Peyer's patch (tissue), 4 donors: ENCODE data around the gene ABR. TPM values are rescaled to one million over a fixed set of nuclear protein-coding genes. Genes with fewer than 3 reads are reported as not detected.
A peak's percentile ranks its signal among the peaks of the same experiment; 100 is the strongest.
"Not testable (repeated sequence)": the region's sequence is repeated elsewhere in the genome, so short reads cannot be mapped to it uniquely, and the experiment has no call there.

Experiments
- DNase-seq, 3 donors: peaks; one replicate each; pipeline ENCODE4 v3.0.0-alpha.2; 2017 to 2019
- H3K27ac ChIP-seq, 4 donors: fragments of 200-600 bp; sonication (generic); one replicate each; pipeline ENCODE4 v1.5.1; 2016 to 2019
- H3K27me3 ChIP-seq, 2 donors: fragments of 200-600 bp; sonication (generic); one replicate each; pipeline ENCODE4 v1.5.1; 2019
- H3K36me3 ChIP-seq, 3 donors: fragments of 200-600 bp; sonication (generic); one replicate each; pipeline ENCODE4 v1.5.1; 2016 to 2019
- H3K4me1 ChIP-seq, 4 donors: fragments of 200-600 bp; sonication (generic); one replicate each; pipeline ENCODE4 v1.5.1; 2016 to 2019
- H3K4me3 ChIP-seq, 4 donors: fragments of 200-600 bp; sonication (generic); 1 replicate in 3 of 4; 2 replicates in 1 of 4; pipeline ENCODE4 v1.5.1; 2016 to 2019; ENCODE audit warnings: mild to moderate bottlenecking in 1 of 4
- H3K9me3 ChIP-seq, 4 donors: fragments of 200-600 bp; sonication (generic); one replicate each; pipeline ENCODE4 v1.5.1; 2016 to 2019; ENCODE audit warnings: mild to moderate bottlenecking in 1 of 4
- CTCF ChIP-seq, 6 experiments: fragments of 450-650 bp in 4 of 6; fragments of 200-600 bp in 2 of 6; sonication (generic) in 1 of 6; IDR thresholded peaks; one replicate each; pipeline ENCODE4 v1.5.1; 2017 to 2019; ENCODE audit warnings: antibody characterized with exemption in 6 of 6, mild to moderate bottlenecking in 3 of 6, moderate library complexity in 1 of 6
- POLR2A ChIP-seq, 2 donors: fragments of 450-650 bp; IDR thresholded peaks; one replicate each; pipeline ENCODE4 v1.5.1; 2017; ENCODE audit warnings: antibody characterized with exemption in 2 of 2, mild to moderate bottlenecking in 2 of 2, moderate library complexity in 2 of 2
- total RNA-seq, 4 donors: library from RNA; depleted of rRNA; stranded (reverse); fragments of >200 nt; gene quantifications; one replicate each; pipeline ENCODE4 v1.1.0, GENCODE V29; 2016

Gene ABR
- total RNA-seq, 4 donors from 2014 or later = 220 to 753 (median 440) TPM

- Histone ChIP-seq H3K27ac (no peak overlapping the region), H3K4me3 (no peak overlapping the region), H3K36me3 (peaks cover 0 to 8% (median 0%) of the 10 kb centered on the region in 3 donors), H3K4me1 (no peaks in the 10 kb centered on the region), H3K27me3 (no peaks in the 10 kb centered on the region), H3K9me3 (no peaks in the 10 kb centered on the region)
- DNase-seq = peak in 1 of 3 donors; percentile 56
- TF ChIP-seq POLR2A (IDR thresholded peaks at IDR 0.05) = no peak
Observed at GRCh38 chr17:1153795-1154546, 25.8 kb downstream of the ABR start.

- H3K4me1 ChIP-seq, H3K27me3 ChIP-seq, H3K4me3 ChIP-seq, H3K27ac ChIP-seq, H3K9me3 ChIP-seq, DNase-seq, H3K36me3 ChIP-seq: not testable (repeated sequence)
Observed at GRCh38 chr17:1152582-1152981, 27.2 kb downstream of the ABR start.

GRCh38 chr17:1150863-1151600 lies 28.7 kb downstream of the ABR start:
- Histone ChIP-seq H3K27me3 (no peaks in the 10 kb centered on the region), H3K4me1 (no peaks in the 10 kb centered on the region), H3K27ac (no peak overlapping the region), H3K9me3 (no peaks in the 10 kb centered on the region), H3K4me3 (no peak overlapping the region), H3K36me3 (peaks cover 0 to 8% (median 0%) of the 10 kb centered on the region in 3 donors)
- TF ChIP-seq CTCF (IDR thresholded peaks at IDR 0.05) (no peak), POLR2A (IDR thresholded peaks at IDR 0.05) (no peak)
- no peak for DNase-seq

- Histone ChIP-seq H3K9me3 (no peaks in the 10 kb centered on the region), H3K36me3 (peaks cover 0 to 8% (median 0%) of the 10 kb centered on the region in 3 donors), H3K27ac (no peak overlapping the region), H3K27me3 (no peaks in the 10 kb centered on the region), H3K4me3 (no peak overlapping the region), H3K4me1 (no peaks in the 10 kb centered on the region)
- TF ChIP-seq POLR2A (IDR thresholded peaks at IDR 0.05) = no peak
- TF ChIP-seq CTCF (IDR thresholded peaks at IDR 0.05) = no peak
- no peak for DNase-seq
Observed at GRCh38 chr17:1149869-1150268, 29.9 kb downstream of the ABR start.

- no peak for TF ChIP-seq POLR2A (IDR thresholded peaks at IDR 0.05)
- peak in 4 of 6 experiments; percentile 34 to 78 (median 76) for TF ChIP-seq CTCF (IDR thresholded peaks at IDR 0.05)
- Histone ChIP-seq H3K4me3 (no peak overlapping the region), H3K27me3 (no peaks in the 10 kb centered on the region), H3K9me3 (no peaks in the 10 kb centered on the region), H3K4me1 (no peaks in the 10 kb centered on the region), H3K36me3 (peaks cover 0 to 8% (median 0%) of the 10 kb centered on the region in 3 donors), H3K27ac (no peak overlapping the region)
- DNase-seq = peak in 2 of 3 donors; percentile 72 to 87
Observed at GRCh38 chr17:1147664-1148063, 32.1 kb downstream of the ABR start.

GRCh38 chr17:1146561-1147265 lies 33.1 kb downstream of the ABR start:
- no peak for DNase-seq

More at GRCh38 chr17:1146561-1147265, 33.1 kb downstream of the ABR start:
- TF ChIP-seq POLR2A (IDR thresholded peaks at IDR 0.05) (no peak), CTCF (IDR thresholded peaks at IDR 0.05) (no peak)
- Histone ChIP-seq H3K4me1 (no peaks in the 10 kb centered on the region), H3K9me3 (no peaks in the 10 kb centered on the region), H3K4me3 (no peak overlapping the region), H3K27ac (no peak overlapping the region), H3K27me3 (no peaks in the 10 kb centered on the region), H3K36me3 (peaks cover 0 to 8% (median 0%) of the 10 kb centered on the region in 3 donors)
